ENCODE data around the gene EIF3F. TPM values are rescaled to one million over a fixed set of nuclear protein-coding genes. Genes with fewer than 3 reads are reported as not detected.
"Not testable (repeated sequence)": the region's sequence is repeated elsewhere in the genome, so short reads cannot be mapped to it uniquely, and the experiment has no call there.

EIF3F gene
- 388 TPM for polyA plus RNA-seq (ENCODE audit: insufficient read length)

- peak; percentile 100 for DNase-seq (ENCODE audit: low read depth)
Measured at GRCh38 chr11:7986768-7987559, at the start of gene EIF3F. EIF3F (plus strand) TSS chr11:7987337; CDS start chr11:7987353, 16 bp downstream.

GRCh38 chr11:7941146-7941545 is 46.0 kb upstream of the EIF3F start:
- DNase-seq (ENCODE audit: low read depth) = no peak

DNA sequence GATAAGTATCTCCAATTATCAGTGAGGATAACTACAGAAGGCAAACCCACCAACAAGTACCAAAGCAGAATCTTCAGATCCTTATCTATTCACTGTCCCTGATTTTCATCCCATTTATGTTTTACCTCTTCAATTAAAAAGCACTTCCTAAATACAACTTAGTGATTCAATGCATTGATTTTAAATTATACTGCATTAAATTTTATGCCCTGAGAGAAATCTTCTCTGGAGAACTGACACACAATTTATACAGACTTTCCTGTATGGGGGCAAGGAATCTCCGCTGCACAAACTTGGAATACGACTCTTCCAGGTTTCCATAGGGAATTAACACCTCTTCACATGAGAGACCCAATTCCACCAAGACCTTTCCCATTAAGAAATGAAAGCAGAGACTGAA is 45.5 kb upstream of the EIF3F start, which contains the start of gene OR10A3:
OR10A3 (minus strand) TSS at position 101 of the 400 bp plus-strand sequence. CDS start 2,188 bp downstream, outside the sequence.
- DNase-seq (ENCODE audit: low read depth) = no peak

DNA sequence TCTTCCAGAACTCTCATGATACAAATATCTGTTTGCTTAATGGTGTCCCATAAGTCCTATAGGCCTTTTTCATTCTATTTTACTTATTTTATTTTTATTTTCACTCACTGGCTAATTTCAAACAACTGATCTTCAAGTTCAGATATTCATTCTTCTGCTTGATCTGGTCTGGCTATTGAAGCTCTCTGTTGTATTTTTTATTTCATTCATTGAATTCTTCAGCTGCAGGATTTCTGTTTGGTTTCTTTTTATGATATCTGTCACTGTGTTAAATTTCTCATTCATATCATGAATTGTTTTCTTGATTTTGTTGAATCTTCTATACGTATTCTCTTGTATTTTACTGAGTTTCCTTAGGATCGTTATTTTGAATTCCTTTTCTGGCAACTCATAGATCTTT is 43.0 kb upstream of the EIF3F start:
- DNase-seq (ENCODE audit: low read depth) = no peak

GRCh38 chr11:7949934-7950333 is 37.2 kb upstream of the EIF3F start:
- no peak for DNase-seq (ENCODE audit: low read depth)

- DNase-seq (ENCODE audit: low read depth) = no peak
Measured at GRCh38 chr11:7955191-7955590, 31.9 kb upstream of the EIF3F start.

GRCh38 chr11:7964261-7964660 is 22.9 kb upstream of the EIF3F start:
- DNase-seq (ENCODE audit: low read depth) = no peak

- DNase-seq (ENCODE audit: low read depth) = no peak
Measured at GRCh38 chr11:7964873-7965272, 22.3 kb upstream of the EIF3F start.

- DNase-seq (ENCODE audit: low read depth) = no peak
Measured at GRCh38 chr11:7965386-7965785, 21.8 kb upstream of the EIF3F start, which contains the start of gene NLRP10. NLRP10 (minus strand) TSS chr11:7965447; CDS start chr11:7963495, 1,952 bp downstream.

DNA sequence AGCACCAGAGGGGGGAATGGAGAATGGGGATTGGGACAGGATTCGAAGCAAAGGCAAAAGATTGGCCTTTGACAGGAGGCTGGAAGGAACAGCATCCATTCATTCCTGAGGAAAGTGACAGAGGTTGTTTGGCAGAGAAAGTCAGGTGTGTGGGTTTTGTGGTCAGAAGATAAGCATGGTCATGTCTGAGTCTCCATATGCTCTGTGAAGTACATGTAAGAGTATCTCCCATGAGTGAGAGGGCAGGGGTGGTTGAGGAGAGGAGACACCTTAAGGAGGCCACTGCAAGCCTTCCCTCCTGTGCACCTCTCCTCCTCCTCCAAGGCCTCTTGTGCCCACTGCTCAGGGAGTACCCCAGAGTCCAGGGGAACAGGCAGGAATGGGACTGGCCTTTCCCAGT is 20.0 kb upstream of the EIF3F start:
- no peak for DNase-seq (ENCODE audit: low read depth)

- DNase-seq (ENCODE audit: low read depth) = no peak
Measured at GRCh38 chr11:7967826-7968225, 19.3 kb upstream of the EIF3F start.

DNA sequence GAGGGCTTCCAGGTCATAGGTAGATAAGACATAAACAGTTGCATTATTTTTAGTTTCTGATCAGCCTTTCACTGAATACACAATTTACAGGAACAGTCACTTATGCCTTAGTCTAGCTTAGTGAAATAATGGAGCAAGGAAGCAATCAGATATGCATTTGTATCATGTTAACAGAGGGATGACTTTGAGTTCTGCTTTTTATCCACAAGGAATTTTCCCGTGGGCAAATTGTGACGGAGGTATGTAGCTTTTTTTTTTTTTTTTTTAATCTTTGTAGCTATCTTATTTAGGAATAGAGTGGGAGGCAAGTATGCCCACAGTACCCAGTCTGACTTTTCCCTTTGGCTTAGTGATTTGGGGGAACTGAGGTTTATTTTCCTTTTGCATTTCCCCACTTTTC is 18.5 kb upstream of the EIF3F start:
- no peak for DNase-seq (ENCODE audit: low read depth)

DNA sequence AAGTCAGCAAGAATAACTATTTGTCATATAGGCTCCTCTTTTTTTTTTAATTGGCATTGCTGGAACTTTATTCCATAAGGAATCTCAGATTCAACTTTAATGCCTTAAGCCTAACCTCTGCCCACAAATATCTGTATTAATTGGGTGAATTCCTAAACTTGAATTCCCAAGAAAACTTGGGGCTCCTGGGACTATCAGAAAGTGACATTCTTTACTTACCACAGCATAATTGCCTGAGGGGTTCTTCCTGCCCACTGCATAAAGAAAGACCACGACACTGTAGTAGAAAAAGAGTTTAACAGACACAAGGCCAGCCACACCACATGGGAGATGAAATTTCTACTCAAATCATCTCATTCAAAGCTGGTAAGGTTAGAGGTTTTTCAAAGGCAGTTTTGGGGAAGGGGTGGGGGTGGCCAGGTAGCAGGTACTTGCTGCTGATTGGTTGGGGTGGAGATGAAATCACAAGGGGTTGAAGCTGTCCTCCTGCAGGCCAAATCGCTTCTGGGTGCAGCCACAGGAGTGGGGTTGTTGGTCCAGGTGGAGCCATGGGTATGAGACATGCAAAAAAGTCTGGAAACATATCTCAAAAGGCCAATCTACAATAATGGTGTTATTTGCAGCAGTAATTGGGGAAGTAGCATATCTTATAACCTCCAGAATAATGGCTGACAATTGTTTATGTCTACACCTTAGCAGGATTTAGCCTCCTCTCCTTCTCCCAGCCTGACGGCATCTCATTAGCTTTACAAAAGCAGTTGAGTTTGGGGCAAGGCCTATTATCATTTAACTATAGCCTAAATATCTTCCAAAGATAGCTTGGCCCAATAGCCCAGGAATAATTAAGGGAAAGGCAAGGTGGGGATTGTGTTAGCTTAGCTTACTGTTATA is 17.1 kb upstream of the EIF3F start:
- no peak for DNase-seq (ENCODE audit: low read depth)

DNA sequence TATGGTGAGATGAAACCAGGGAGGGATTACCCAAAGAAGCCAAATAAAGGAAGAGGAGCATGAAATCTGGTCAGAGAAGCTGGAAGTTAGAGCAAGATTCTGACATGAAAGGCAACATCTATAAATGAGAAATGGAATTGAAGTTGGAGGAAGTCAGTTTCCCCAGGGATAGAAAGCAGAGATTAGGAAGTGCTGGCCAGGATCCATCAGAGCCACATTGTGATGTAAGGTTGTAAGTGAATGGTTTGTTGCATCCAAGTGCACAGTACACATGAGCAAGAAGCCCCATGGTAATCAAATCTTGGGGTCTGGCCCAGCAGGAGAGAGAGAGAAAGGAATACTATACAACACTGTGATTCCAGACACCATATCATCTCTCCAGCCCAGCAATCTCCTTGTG is 15.3 kb upstream of the EIF3F start:
- DNase-seq (ENCODE audit: low read depth) = no peak

DNA sequence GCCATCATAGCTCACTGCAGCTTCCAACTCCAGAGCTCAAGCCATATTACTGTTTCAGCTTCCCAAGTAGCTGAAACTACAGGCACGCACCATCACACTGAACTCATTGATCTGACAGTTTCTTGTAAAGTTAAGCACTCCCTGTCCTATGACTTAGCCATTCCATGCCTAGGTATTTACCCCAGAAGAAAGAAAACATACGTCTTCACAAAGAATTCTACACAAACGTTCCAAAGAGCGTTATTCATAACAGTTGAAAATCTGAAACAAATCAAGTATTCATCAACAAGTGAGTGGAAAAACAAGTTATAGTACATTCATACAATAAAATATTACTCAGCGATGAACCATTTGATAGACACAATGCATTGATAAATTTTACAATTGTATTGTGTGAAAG is 14.1 kb upstream of the EIF3F start:
- DNase-seq (ENCODE audit: low read depth) = no peak

DNA sequence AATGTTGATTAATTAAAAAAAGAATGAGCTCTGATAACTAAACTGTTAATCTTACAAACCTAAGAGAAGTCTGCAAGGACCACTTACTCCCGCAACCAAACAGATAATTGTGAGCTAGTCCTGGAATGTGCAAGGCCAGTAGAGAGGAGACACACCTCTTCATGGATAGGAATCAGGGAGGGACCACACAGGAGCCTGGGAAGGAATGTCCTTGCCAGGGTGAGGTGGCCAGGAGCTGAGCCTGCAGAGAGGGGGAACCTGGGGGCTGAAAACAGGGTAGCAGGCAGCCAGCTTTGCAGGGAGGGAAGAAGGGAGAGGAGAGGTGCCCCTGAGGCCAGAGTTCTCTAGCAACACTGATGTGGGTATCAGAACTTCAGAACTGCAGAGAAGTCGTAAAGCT is 12.5 kb upstream of the EIF3F start:
- no peak for DNase-seq (ENCODE audit: low read depth)

- DNase-seq (ENCODE audit: low read depth) = no peak
Measured at GRCh38 chr11:7977232-7977917, 9.8 kb upstream of the EIF3F start.

GRCh38 chr11:7981619-7982157 is 5.4 kb upstream of the EIF3F start:
- no peak for DNase-seq (ENCODE audit: low read depth)

GRCh38 chr11:7982582-7983119 is 4.5 kb upstream of the EIF3F start:
- DNase-seq (ENCODE audit: low read depth) = no peak

DNA sequence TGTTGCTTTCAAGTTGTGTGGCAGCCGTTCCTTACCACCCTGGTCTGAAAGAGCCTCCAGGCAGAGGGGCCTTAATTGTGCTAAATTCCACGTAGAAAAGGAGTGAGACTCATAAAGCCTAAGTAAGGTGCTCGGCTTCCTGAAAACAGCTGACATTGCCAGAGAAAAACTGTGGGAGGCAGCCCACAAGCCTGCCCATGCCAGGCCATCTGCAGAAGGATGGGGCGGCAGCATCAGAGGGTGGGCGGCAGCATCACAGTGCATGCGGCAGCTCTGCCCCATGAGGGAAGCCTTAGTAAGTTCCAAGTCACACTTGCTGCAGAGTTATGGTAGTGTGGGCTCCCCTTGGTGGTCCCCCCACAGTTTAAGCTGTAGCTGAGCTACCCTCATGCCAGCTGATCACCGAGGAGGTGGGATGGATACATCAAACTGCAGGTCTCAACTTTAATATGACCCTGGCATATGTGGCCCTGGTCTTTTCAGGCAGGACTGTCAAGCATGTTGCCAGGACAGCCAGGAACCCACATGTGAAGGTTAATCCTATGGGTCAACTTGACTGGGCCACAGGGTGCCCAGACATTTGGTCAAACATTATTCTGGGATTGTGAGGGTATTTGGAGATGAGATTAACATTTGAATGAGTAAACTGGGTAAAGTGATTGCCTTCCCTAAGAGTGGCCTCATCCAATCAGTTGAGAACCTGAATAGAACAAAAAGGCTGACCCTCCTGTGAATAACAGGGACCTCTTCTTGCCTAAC is 3.1 kb upstream of the EIF3F start:
- no peak for DNase-seq (ENCODE audit: low read depth)

- not testable (repeated sequence) for DNase-seq (ENCODE audit: low read depth)
Measured at GRCh38 chr11:7987560-7987883, 385 bp downstream of the EIF3F start.
